HG03571 (cell line): ENCODE measurements around the gene SHTN1.

Experiments
- ATAC-seq: cut with Tn5 transposase; IDR thresholded peaks from one replicate; pipeline ENCODE4 v1.9.1; 2021; ENCODE audit not compliant: unreplicated experiment

SHTN1 gene

DNA sequence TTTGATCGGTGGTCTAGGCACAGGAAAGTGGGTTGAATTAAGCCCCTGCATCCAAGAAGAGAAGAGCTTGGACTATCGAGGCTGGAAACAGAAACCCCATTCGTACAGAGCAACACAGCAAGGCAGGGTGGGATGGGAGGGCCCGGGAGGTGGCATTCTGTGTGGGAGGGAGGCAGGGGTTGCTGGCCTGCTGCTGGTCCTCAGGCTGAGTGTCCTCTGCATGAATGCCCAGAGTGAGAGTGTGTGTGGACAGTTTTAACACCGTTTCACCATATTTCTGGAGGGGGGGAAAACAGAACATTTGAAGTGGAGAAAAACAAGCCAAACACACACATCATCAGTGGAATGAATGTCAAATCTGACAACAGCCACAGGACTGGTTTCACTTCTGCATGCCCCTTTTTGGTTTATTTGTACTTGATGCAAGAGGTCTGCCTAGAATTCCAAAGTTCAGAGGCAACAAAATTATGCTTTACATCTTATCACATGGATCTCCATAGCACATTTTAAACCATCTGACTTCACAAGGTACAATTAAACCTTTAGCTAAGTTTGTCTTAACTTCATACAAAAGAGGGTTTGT lies 166.8 kb downstream of the SHTN1 start:
- ATAC-seq, result peak; percentile 84

- ATAC-seq, result no peak
Observed at GRCh38 chr10:116836902-116837523, 168.0 kb downstream of the SHTN1 start.

GRCh38 chr10:116836083-116836482 lies 168.9 kb downstream of the SHTN1 start:
- ATAC-seq, result no peak

- no peak for ATAC-seq
Observed at GRCh38 chr10:116835658-116836057, 169.3 kb downstream of the SHTN1 start.

- ATAC-seq, result no peak
Observed at GRCh38 chr10:116833986-116834985, 170.7 kb downstream of the SHTN1 start.

GRCh38 chr10:116831790-116832189 lies 173.2 kb downstream of the SHTN1 start:
- no peak for ATAC-seq
